Muscle layer of duodenum (tissue), 2 donors: ENCODE data around the gene CDK5.

Experiments
- H3K27ac ChIP-seq: one replicate; pipeline ENCODE4 v1.7.0; 2013; ENCODE audit warnings: mild to moderate bottlenecking, low read length
- H3K27me3 ChIP-seq: one replicate; pipeline ENCODE4 v1.7.0; 2013; ENCODE audit warnings: low read depth, mild to moderate bottlenecking, control low read depth, low read length
- H3K36me3 ChIP-seq, 2 donors: one replicate each; pipeline ENCODE4 v1.7.0; 2013; ENCODE audit warnings: low read length in 2 of 2, control low read depth in 1 of 2, mild to moderate bottlenecking in 1 of 2; ENCODE audit not compliant: insufficient read depth in 2 of 2, control insufficient read depth in 1 of 2
- H3K4me1 ChIP-seq, 2 donors: one replicate each; pipeline ENCODE4 v1.7.0; 2013; ENCODE audit warnings: low read length in 2 of 2, mild to moderate bottlenecking in 2 of 2, control low read depth in 1 of 2, moderate library complexity in 1 of 2; ENCODE audit not compliant: insufficient read depth in 2 of 2, control insufficient read depth in 1 of 2
- H3K4me3 ChIP-seq, 2 donors: one replicate each; pipeline ENCODE4 v1.7.0; 2013; ENCODE audit warnings: low read length in 2 of 2, low read depth in 1 of 2, mild to moderate bottlenecking in 1 of 2
- H3K9me3 ChIP-seq, 2 donors: one replicate each; pipeline ENCODE4 v1.7.0; 2013; ENCODE audit warnings: low read length in 2 of 2, control low read depth in 1 of 2, mild to moderate bottlenecking in 1 of 2; ENCODE audit not compliant: control insufficient read depth in 1 of 2
- donor health status: healthy.

Gene CDK5

GRCh38 chr7:151078233-151079040 is 20.7 kb upstream of the CDK5 start:
- Histone ChIP-seq H3K27me3 (no peaks in the 10 kb centered on the region), H3K36me3 (peaks cover 19 to 36% of the 10 kb centered on the region in 2 donors), H3K9me3 (no peaks in the 10 kb centered on the region), H3K4me3 (no peak overlapping the region), H3K4me1 (peaks cover 7 to 41% of the 10 kb centered on the region in 2 donors), H3K27ac (no peak overlapping the region)

GRCh38 chr7:151077705-151078232 is 20.1 kb upstream of the CDK5 start:
- Histone ChIP-seq H3K4me1 (peaks cover 7 to 41% of the 10 kb centered on the region in 2 donors), H3K4me3 (no peak overlapping the region)

GRCh38 chr7:151076863-151077704 is 19.4 kb upstream of the CDK5 start:
- no peaks in the 10 kb centered on the region for H3K27me3 ChIP-seq
- H3K4me1 ChIP-seq, result peaks cover 4 to 34% of the 10 kb centered on the region in 2 donors
- H3K27ac ChIP-seq, result no peak overlapping the region
- H3K4me3 ChIP-seq, result no peak overlapping the region
- peaks cover 19 to 40% of the 10 kb centered on the region in 2 donors for H3K36me3 ChIP-seq
- H3K9me3 ChIP-seq, result no peaks in the 10 kb centered on the region

More at GRCh38 chr7:151077705-151078232, 20.1 kb upstream of the CDK5 start:
- no peaks in the 10 kb centered on the region for H3K27me3 ChIP-seq
- H3K36me3 ChIP-seq, result peaks cover 19 to 36% of the 10 kb centered on the region in 2 donors
- H3K27ac ChIP-seq, result no peak overlapping the region
- H3K9me3 ChIP-seq, result no peaks in the 10 kb centered on the region

- Histone ChIP-seq H3K4me1 (peaks cover 0 to 23% of the 10 kb centered on the region in 2 donors), H3K9me3 (no peaks in the 10 kb centered on the region), H3K27ac (no peak overlapping the region), H3K27me3 (no peaks in the 10 kb centered on the region), H3K36me3 (peaks cover 20 to 51% of the 10 kb centered on the region in 2 donors), H3K4me3 (no peak overlapping the region)
Measured at GRCh38 chr7:151075978-151076426, 18.3 kb upstream of the CDK5 start.

GRCh38 chr7:151075662-151075971 is 17.9 kb upstream of the CDK5 start:
- no peak overlapping the region for H3K4me3 ChIP-seq
- H3K36me3 ChIP-seq, result peaks cover 24 to 55% of the 10 kb centered on the region in 2 donors
- no peaks in the 10 kb centered on the region for H3K27me3 ChIP-seq
- no peaks in the 10 kb centered on the region for H3K9me3 ChIP-seq
- peaks cover 0 to 21% of the 10 kb centered on the region in 2 donors for H3K4me1 ChIP-seq
- H3K27ac ChIP-seq, result no peak overlapping the region

GRCh38 chr7:151074817-151075661 is 17.3 kb upstream of the CDK5 start:
- Histone ChIP-seq H3K27ac (no peak overlapping the region), H3K4me1 (peaks cover 0 to 21% of the 10 kb centered on the region in 2 donors), H3K27me3 (no peaks in the 10 kb centered on the region), H3K36me3 (peaks cover 30 to 61% of the 10 kb centered on the region in 2 donors), H3K4me3 (no peak overlapping the region), H3K9me3 (no peaks in the 10 kb centered on the region)

GRCh38 chr7:151073990-151074389 is 16.3 kb upstream of the CDK5 start:
- Histone ChIP-seq H3K4me3 (no peak overlapping the region), H3K27me3 (no peaks in the 10 kb centered on the region), H3K9me3 (no peaks in the 10 kb centered on the region), H3K4me1 (peaks cover 0 to 11% of the 10 kb centered on the region in 2 donors), H3K36me3 (peaks cover 39 to 71% of the 10 kb centered on the region in 2 donors), H3K27ac (no peak overlapping the region)

- Histone ChIP-seq H3K27me3 (no peaks in the 10 kb centered on the region), H3K27ac (no peak overlapping the region), H3K4me3 (no peak overlapping the region), H3K36me3 (peaks cover 49 to 89% of the 10 kb centered on the region in 2 donors), H3K9me3 (no peaks in the 10 kb centered on the region), H3K4me1 (no peaks in the 10 kb centered on the region)
Measured at GRCh38 chr7:151071032-151071866, 13.6 kb upstream of the CDK5 start.

- H3K36me3 ChIP-seq, result peaks cover 46 to 89% of the 10 kb centered on the region in 2 donors
- no peaks in the 10 kb centered on the region for H3K4me1 ChIP-seq
- H3K4me3 ChIP-seq, result no peak overlapping the region
- H3K27ac ChIP-seq, result no peak overlapping the region
- no peaks in the 10 kb centered on the region for H3K27me3 ChIP-seq
- no peaks in the 10 kb centered on the region for H3K9me3 ChIP-seq
Measured at GRCh38 chr7:151070574-151070960, 12.9 kb upstream of the CDK5 start.

GRCh38 chr7:151069841-151070573 is 12.3 kb upstream of the CDK5 start:
- Histone ChIP-seq H3K4me3 (no peak overlapping the region), H3K36me3 (peaks cover 49 to 89% of the 10 kb centered on the region in 2 donors)

More at GRCh38 chr7:151069841-151070573, 12.3 kb upstream of the CDK5 start:
- Histone ChIP-seq H3K4me1 (no peaks in the 10 kb centered on the region), H3K9me3 (no peaks in the 10 kb centered on the region), H3K27ac (no peak overlapping the region), H3K27me3 (no peaks in the 10 kb centered on the region)
